Ovary (tissue), 9 donors: Measurements from ENCODE around the gene LRMDA. TPM values are rescaled to one million over a fixed set of nuclear protein-coding genes. Genes with fewer than 3 reads are reported as not detected.

Experiments used
- DNase-seq, 5 donors: peaks; one replicate each; pipeline ENCODE4 v3.0.0-alpha.2; 2019 to 2020
- H3K27ac ChIP-seq, 2 donors: fragments of 200-600 bp; one replicate each; pipeline versions ENCODE4 v1.5.1 to v1.8.0; 2019 to 2022
- H3K27me3 ChIP-seq: fragments of 200-600 bp; one replicate; pipeline ENCODE4 v1.8.0; 2022
- H3K36me3 ChIP-seq: fragments of 200-600 bp; sonication (generic); one replicate; pipeline ENCODE4 v1.5.1; 2019
- H3K4me1 ChIP-seq: one replicate; pipeline ENCODE4 v1.8.1; 2013; ENCODE audit warnings: mild to moderate bottlenecking, moderate library complexity; ENCODE audit not compliant: insufficient read depth
- H3K4me3 ChIP-seq: fragments of 200-600 bp; sonication (generic); one replicate; pipeline ENCODE4 v1.5.1; 2017
- H3K9me3 ChIP-seq, 2 donors: fragments of 200-600 bp in 1 of 2; sonication (generic) in 1 of 2; one replicate each; pipeline versions ENCODE4 v1.5.1 to v1.8.1; 2013 to 2019; ENCODE audit warnings: mild to moderate bottlenecking in 1 of 2, moderate library complexity in 1 of 2
- CTCF ChIP-seq, 3 donors: fragments of 450-650 bp in 2 of 3; fragments of 200-600 bp in 1 of 3; IDR thresholded peaks; one replicate each; pipeline versions ENCODE4 v1.5.1 to v1.8.0; 2016 to 2022; ENCODE audit warnings: antibody characterized with exemption in 3 of 3, mild to moderate bottlenecking in 1 of 3
- EP300 ChIP-seq: sonication (generic); formaldehyde crosslinking; IDR thresholded peaks from one replicate; pipeline ENCODE4 v1.6.1; 2017; ENCODE audit warnings: antibody characterized with exemption
- POLR2A ChIP-seq: fragments of 450-650 bp; IDR thresholded peaks from one replicate; pipeline ENCODE4 v1.6.1; 2017; ENCODE audit warnings: antibody characterized with exemption, mild to moderate bottlenecking, moderate library complexity
- WGBS, 3 donors: extraction: QIAGEN DNeasy Blood & Tissue Kit in 1 of 3; methylation state at CpG; one replicate each; pipeline versions ENCODE4 v1.1.5 to v1.1.7; 2013 to 2017; 5-methylcytosine and 5-hydroxymethylcytosine counted together
- intact Hi-C, 4 donors: fragments of 100-400 bp; cut with DNase I; formaldehyde crosslinking; loops; one replicate each; pipeline versions ENCODE4 v1.11.0 to v1.15.1; 2022 to 2023
- polyA plus RNA-seq, 2 donors: library from polyadenylated mRNA; stranded (reverse); fragments of 200-250 nt in 1 of 2; fragments of 350-450 nt in 1 of 2; fragmentation: Illumina TruSeq in 1 of 2; extraction: RNeasy Lipid Tissue Mini Kit (QIAGEN cat#74804) in 1 of 2; gene quantifications; one replicate each; pipeline ENCODE4 v1.2.3, GENCODE V29; 2013 to 2014
- total RNA-seq, 7 donors: library from RNA; depleted of rRNA in 2 of 7; stranded (reverse); fragments of >200 nt in 2 of 7; fragmentation: NEBNext Ultra II Directional in 3 of 7; extraction: Animal tissue kit (Norgen Biotek cat#: 25700) in 3 of 7; gene quantifications; one replicate each; pipeline versions ENCODE4 v1.1.0 to v1.2.4, GENCODE V29; 2016 to 2023
- donor health status: DM: no; HTN: no; CAD: no; lungs with moderate emphysema.
- donor health status: DM: no; HTN: no; CAD: no.
- donor health status: Bipolar disorder and iron deficiency.
- donor health status: DM: yes; HTN: yes; CAD: no.
- donor health status: DM: no; HTN: no; CAD: no.
- donor health status: DM: yes; HTN: yes; CAD: no.

Gene LRMDA
- total and polyA plus RNA-seq, 9 donors = 14.8 to 30.7 (median 22.9) TPM

DNA sequence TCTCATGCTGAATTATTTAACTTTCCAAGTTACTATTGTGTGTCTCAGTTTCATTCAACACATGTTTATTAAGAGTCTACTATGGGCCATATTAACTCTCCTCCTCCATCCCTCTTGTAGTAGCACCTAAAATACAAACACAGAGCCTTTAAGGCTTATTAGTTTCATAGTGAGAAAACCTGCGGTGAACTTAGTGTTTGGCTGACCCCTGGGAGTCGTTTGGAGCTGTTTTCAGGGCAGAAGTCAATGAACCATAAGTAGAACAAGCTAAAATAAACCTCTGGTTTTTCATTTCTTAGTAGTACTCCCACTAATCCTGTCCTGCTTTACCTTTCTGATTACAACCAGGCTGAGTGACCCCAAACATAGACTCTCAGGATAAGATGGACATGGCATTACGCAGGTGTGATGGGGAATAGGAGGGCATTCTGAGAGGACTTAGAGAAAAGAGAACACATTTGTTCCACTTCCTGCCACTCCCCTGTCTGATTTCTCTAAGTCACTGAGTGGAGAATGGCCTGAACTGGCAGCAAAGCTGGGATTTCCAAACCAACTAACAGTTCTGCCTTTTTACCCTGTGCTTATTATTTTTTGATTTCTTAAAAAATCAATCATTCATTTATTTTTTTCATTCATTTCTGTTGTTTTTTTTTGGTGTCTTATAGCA, 74.5 kb downstream of the LRMDA start:
- Histone ChIP-seq H3K9me3 (no peaks in the 10 kb centered on the region), H3K27ac (no peak overlapping the region), H3K4me3 (no peak overlapping the region), H3K4me1 (peaks cover 3% of the 10 kb centered on the region), H3K36me3 (no peaks in the 10 kb centered on the region), H3K27me3 (no peaks in the 10 kb centered on the region)
- WGBS, 3 donors = 71 to 87% (median 71%) methylated on average over 3 of the region's 3 CpGs
- TF ChIP-seq EP300 (no peak), POLR2A (no peak), CTCF (IDR thresholded peaks at IDR 0.05) (no peak)
- no peak for DNase-seq
- intact Hi-C loops = no loop called here

DNA sequence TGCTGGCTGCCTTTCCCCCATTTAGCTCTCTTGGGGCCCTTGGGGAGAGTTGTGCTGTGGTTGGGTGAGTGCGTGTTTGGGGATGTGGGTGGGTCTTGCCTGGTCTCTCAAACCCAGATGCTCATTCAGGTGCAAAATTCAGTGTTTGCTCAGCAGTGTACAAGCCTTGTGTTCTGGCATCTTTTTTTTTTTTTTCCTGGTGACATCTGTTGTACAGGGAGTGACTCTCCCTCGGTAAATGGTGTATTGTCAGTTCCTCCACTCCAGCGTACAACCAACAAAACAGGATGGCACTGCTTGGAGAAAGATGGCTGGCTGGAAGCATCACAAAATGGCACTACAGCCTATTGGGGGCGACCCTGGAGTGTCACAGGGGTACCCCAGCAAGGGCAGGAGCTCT, 75.5 kb downstream of the LRMDA start:
- no peak overlapping the region for H3K4me3 ChIP-seq
- H3K27me3 ChIP-seq = no peaks in the 10 kb centered on the region
- intact Hi-C loops = no loop called here
- no peaks in the 10 kb centered on the region for H3K36me3 ChIP-seq
- H3K4me1 ChIP-seq = peaks cover 3% of the 10 kb centered on the region
- no peak overlapping the region for H3K27ac ChIP-seq
- no peak for DNase-seq
- WGBS, 3 donors = 96 to 99% (median 98%) methylated on average over 4 of the region's 4 CpGs
- TF ChIP-seq CTCF (IDR thresholded peaks at IDR 0.05) (no peak), POLR2A (no peak), EP300 (no peak)
- H3K9me3 ChIP-seq = no peaks in the 10 kb centered on the region

DNA sequence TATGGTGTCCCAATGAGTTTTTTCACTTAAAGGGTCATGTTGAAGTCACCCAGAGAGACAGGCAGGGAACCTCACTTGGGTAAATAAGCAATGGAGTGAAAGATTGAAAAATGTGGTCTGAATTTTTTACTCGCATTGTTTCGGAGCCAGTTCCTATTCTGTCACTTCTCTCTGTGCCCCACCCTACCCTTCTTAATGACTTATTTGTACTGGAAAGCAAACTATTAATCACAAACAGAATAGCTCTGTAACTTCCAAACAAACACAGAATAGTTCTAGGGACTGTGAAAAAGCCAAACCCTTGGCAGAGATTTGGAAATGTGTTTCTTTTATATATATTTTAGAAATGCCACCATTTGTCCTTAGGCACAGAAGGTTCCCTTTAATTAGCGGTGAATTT, 76.0 kb downstream of the LRMDA start:
- intact Hi-C loops = no loop called here
- peaks cover 3% of the 10 kb centered on the region for H3K4me1 ChIP-seq
- H3K4me3 ChIP-seq = no peak overlapping the region
- no peak for TF ChIP-seq POLR2A
- TF ChIP-seq CTCF (IDR thresholded peaks at IDR 0.05) = no peak
- no peak for TF ChIP-seq EP300
- H3K27me3 ChIP-seq = no peaks in the 10 kb centered on the region
- DNase-seq = no peak
- no peak overlapping the region for H3K27ac ChIP-seq
- no peaks in the 10 kb centered on the region for H3K9me3 ChIP-seq
- H3K36me3 ChIP-seq = no peaks in the 10 kb centered on the region
- WGBS, 3 donors = 88 to 95% (median 91%) methylated on average over 3 of the region's 3 CpGs

DNA sequence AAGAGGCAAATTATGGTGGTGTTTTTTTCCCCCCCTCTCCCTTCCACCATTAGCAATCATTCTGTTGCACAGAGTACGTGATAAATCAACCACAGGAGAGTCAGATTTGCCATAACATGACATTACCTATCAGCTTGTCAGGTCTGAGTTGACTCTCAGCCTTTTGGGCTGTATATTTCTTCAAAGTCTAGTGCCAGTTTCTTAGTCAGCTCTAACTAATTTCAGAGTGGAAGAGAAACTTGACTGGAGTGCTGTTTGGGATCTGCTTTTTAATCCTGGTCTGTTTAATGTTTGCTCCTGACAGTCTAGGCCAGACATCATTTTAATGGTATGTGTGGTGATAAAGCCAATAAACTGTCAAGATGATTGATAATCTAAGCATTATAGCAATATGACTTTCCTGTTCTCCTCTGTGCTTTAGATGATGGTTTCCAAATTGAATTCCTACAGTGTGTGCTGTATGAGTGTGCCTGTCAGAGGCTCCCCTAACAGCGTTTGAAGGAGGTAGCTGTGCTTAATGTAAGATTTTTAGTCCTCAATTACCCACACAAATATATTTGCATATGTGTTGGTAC, 76.9 kb downstream of the LRMDA start:
- no peak for DNase-seq
- no peak for TF ChIP-seq CTCF (IDR thresholded peaks at IDR 0.05)
- no peak for TF ChIP-seq EP300
- TF ChIP-seq POLR2A = no peak
- no peaks in the 10 kb centered on the region for H3K27me3 ChIP-seq
- no peak overlapping the region for H3K4me3 ChIP-seq
- H3K4me1 ChIP-seq = peaks cover 3% of the 10 kb centered on the region
- no peaks in the 10 kb centered on the region for H3K36me3 ChIP-seq
- intact Hi-C loops = no loop called here
- WGBS, 3 donors = 37 to 56% (median 43%) methylated on average over 2 of the region's 2 CpGs
- no peak overlapping the region for H3K27ac ChIP-seq
- H3K9me3 ChIP-seq = no peaks in the 10 kb centered on the region
